HUES6 (cell line): ENCODE data around the gene SPAG6.

Source experiments
- H3K27ac ChIP-seq: 2 replicates; pipeline ENCODE4 v1.7.0; 2013; ENCODE audit warnings: low read depth, mild to moderate bottlenecking, low read length, inconsistent platforms
- H3K27me3 ChIP-seq: 2 replicates; pipeline ENCODE4 v1.6.1; 2013; ENCODE audit warnings: low read length; ENCODE audit not compliant: control insufficient read depth, insufficient read depth
- H3K36me3 ChIP-seq: 2 replicates; pipeline ENCODE4 v1.6.1; 2013; ENCODE audit warnings: low read length; ENCODE audit not compliant: control insufficient read depth, insufficient read depth
- H3K4me1 ChIP-seq: 2 replicates; pipeline ENCODE4 v1.6.1; 2013; ENCODE audit warnings: low read length; ENCODE audit not compliant: control insufficient read depth, insufficient read depth
- H3K4me3 ChIP-seq: 2 replicates; pipeline ENCODE4 v1.5.1; 2013; ENCODE audit warnings: low read depth, low read length
- H3K9ac ChIP-seq: one replicate; pipeline ENCODE4 v1.6.1; 2013; ENCODE audit warnings: mild to moderate bottlenecking, low read length
- H3K9me3 ChIP-seq: 2 replicates; pipeline ENCODE4 v1.6.1; 2013; ENCODE audit warnings: low read depth, low read length; ENCODE audit not compliant: control insufficient read depth, insufficient read depth

Gene SPAG6

DNA sequence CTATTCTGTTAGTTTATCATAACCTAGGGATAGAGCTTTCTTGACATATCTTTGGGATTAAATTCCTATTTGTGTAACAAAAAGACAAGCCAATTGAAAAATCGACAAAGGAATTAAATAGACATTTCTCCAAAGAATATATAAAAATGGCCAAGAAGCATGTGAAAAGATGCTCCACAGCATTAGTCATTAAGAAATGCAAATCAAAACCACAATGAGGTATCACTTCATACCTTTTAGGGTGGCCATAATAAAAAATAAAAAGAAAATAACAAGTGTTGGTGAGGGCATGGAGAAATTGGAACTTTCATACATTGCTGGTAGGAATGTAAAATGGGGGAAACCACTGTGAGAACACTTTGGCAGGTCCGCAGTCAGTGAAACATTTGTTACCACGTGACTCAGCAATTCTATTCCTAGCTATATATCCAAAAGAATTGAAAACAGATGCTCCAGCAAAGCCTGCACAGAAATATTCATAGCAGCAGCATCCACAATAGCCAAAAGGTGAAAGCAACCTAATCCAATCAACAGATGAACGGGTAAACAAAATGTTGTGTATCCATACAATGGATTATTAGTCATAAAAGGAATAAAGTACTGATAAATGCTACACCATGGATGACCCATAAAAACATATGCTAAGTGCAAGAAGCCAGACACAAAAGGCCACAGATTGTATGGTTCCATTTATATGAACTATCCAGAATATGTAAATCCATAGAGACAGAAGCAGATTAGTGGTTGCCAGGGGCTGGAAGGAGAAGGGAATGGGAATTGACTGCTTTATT, 20.5 kb downstream of the SPAG6 start:
- Histone ChIP-seq H3K4me3 (no peak overlapping the region), H3K4me1 (no peaks in the 10 kb centered on the region), H3K27me3 (no peaks in the 10 kb centered on the region), H3K9ac (no peak overlapping the region), H3K9me3 (no peaks in the 10 kb centered on the region), H3K36me3 (no peaks in the 10 kb centered on the region), H3K27ac (no peak overlapping the region)

DNA sequence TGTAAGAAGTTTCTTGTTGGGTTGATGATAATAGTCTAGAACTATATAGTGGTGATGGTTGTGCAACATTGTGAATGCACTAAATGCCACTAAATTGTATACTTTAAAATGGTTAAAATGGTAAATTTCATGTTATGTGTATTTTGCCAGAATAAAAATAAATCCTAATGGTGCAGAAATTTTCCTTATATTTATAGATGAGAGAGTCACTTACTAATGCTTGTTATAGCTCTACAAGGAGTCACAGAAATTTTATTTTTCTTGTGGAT, 21.1 kb downstream of the SPAG6 start:
- no peaks in the 10 kb centered on the region for H3K9me3 ChIP-seq

DNA sequence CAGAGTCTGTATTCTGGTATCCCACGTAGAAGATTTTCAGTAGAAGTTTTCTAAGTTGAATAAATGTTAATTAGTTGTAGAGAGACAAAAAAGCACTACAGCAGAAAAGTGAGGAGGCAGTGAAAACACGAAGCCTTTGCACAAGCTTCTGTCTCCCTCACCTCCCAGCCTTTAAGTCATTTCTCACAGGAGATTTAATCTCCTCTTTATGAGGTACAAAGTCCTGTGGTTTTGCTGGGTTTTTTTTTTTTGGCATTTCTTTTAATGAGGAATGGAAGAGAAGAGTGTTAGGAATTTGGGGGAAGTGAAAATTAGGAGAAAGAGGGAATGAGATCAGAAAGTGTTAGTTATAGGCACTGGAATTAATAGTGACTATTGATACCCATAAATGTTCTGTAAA, 21.5 kb downstream of the SPAG6 start:
- Histone ChIP-seq H3K9ac (no peak overlapping the region), H3K27ac (no peak overlapping the region), H3K4me1 (no peaks in the 10 kb centered on the region), H3K4me3 (no peak overlapping the region), H3K27me3 (no peaks in the 10 kb centered on the region), H3K9me3 (no peaks in the 10 kb centered on the region), H3K36me3 (no peaks in the 10 kb centered on the region)

More for the DNA sequence above, 21.1 kb downstream of the SPAG6 start:
- H3K27me3 ChIP-seq, result no peaks in the 10 kb centered on the region
- H3K4me3 ChIP-seq, result no peak overlapping the region
- H3K9ac ChIP-seq, result no peak overlapping the region
- no peak overlapping the region for H3K27ac ChIP-seq
- no peaks in the 10 kb centered on the region for H3K4me1 ChIP-seq
- H3K36me3 ChIP-seq, result no peaks in the 10 kb centered on the region

DNA sequence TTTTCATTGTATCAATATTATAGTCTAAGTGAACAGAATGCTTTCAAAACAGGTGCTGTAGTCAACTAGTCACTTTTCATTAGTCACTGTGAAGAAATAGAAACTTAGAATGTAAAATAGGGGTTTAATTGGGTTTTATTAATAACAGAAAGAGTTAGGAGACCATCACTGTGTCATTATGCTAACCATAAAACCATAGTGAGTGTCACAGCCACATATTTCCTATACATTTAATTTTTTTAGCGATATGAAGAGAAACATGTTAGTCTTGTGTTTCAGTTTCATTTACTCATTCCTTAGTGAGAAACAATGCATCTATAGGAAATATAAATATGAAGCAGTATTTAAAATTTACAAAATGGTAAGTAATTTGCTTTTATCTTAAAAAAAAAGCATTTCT, 22.2 kb downstream of the SPAG6 start:
- no peaks in the 10 kb centered on the region for H3K27me3 ChIP-seq
- H3K4me3 ChIP-seq, result no peak overlapping the region
- H3K27ac ChIP-seq, result no peak overlapping the region
- no peaks in the 10 kb centered on the region for H3K9me3 ChIP-seq
- no peak overlapping the region for H3K9ac ChIP-seq
- H3K4me1 ChIP-seq, result no peaks in the 10 kb centered on the region
- no peaks in the 10 kb centered on the region for H3K36me3 ChIP-seq

DNA sequence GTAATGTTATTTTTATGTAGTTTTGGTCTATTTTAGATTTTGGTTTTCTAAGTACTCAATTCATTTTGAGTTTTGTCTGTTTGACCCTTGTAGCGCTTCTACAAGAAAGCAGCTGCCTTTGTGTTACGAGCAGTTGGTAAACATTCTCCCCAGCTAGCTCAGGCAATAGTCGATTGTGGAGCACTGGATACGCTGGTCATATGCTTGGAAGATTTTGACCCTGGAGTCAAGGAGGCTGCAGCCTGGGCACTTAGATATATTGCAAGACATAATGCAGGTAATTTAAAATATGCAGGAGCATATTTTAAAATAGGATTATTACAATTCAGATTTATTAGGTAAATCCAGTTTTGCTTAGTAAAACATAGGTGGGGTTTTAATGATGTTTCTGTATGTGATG, 23.1 kb downstream of the SPAG6 start:
- Histone ChIP-seq H3K4me1 (no peaks in the 10 kb centered on the region), H3K9ac (no peak overlapping the region), H3K27ac (no peak overlapping the region), H3K9me3 (no peaks in the 10 kb centered on the region), H3K4me3 (no peak overlapping the region), H3K36me3 (no peaks in the 10 kb centered on the region), H3K27me3 (no peaks in the 10 kb centered on the region)

DNA sequence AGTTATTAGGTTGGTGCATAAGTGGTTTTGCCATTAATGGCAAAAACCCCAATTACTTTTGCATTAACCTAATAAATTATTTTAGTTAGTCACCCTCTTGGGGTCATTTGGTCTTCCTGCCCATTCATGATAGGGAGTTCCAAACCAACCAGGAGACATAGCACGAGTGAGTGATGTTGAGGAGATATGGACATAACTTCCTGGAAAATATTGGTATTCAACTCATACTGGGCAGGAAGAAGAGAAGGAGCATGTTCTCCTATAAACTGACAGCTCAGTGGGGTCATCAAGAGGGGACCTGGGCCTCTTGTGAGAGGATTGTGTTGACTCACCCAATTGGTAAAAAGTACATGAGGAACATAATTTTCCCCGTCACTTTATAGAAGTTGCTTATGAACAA, 23.7 kb downstream of the SPAG6 start:
- Histone ChIP-seq H3K27me3 (no peaks in the 10 kb centered on the region), H3K9ac (no peak overlapping the region), H3K27ac (no peak overlapping the region), H3K9me3 (no peaks in the 10 kb centered on the region), H3K36me3 (no peaks in the 10 kb centered on the region), H3K4me1 (no peaks in the 10 kb centered on the region), H3K4me3 (no peak overlapping the region)

DNA sequence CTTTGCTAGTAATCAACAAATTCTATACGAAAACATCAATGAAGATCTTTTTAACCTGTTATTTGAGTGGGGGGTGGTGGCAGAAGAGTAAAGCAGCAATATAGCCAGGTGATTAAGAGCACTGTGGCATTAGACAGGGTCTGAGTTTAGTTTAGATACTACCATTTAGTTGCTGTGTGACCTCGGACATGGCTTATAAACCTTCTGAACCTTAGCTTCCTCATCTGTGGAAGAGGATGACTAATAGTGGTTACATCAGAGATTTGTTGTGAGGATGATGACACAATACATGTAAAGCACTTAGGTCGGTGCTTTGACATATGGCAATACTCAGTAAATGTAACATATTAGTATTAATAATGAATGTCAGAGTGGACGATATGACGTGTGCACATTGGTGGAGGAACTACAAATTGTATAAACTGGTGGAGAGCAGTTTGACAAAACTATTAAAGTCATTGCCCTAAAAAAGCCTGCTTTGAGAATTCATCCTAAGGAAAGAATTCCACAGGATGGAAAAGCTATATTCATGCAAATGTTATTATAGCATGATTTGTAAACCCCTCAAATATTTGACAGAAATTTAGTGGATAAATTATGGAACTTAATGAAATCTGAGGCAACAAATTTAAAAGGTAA, 24.3 kb downstream of the SPAG6 start:
- Histone ChIP-seq H3K4me1 (no peaks in the 10 kb centered on the region), H3K36me3 (no peaks in the 10 kb centered on the region), H3K4me3 (no peak overlapping the region), H3K27ac (no peak overlapping the region), H3K27me3 (no peaks in the 10 kb centered on the region), H3K9ac (no peak overlapping the region), H3K9me3 (no peaks in the 10 kb centered on the region)

DNA sequence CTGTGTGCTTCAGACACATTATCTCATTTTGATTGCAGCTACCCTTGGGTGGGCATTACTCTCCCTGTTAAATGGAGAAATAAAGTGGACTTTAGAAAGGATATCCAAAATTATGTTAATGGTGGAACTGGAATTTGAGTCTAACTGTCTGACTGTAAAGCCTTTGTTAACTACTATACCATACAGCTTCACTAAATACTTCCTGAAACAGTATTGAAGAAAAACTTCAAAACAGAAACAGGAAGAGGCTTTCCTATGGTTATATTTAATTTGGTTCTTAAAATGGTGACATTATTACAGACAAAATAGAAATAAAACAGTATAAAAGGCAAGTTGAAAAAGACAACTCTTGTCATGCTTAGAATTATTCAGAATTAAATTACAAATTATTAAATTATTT, 25.0 kb downstream of the SPAG6 start:
- H3K4me1 ChIP-seq, result no peaks in the 10 kb centered on the region
- H3K27me3 ChIP-seq, result no peaks in the 10 kb centered on the region
- H3K9me3 ChIP-seq, result no peaks in the 10 kb centered on the region
- no peak overlapping the region for H3K27ac ChIP-seq
- no peak overlapping the region for H3K4me3 ChIP-seq
- no peaks in the 10 kb centered on the region for H3K36me3 ChIP-seq
- no peak overlapping the region for H3K9ac ChIP-seq

DNA sequence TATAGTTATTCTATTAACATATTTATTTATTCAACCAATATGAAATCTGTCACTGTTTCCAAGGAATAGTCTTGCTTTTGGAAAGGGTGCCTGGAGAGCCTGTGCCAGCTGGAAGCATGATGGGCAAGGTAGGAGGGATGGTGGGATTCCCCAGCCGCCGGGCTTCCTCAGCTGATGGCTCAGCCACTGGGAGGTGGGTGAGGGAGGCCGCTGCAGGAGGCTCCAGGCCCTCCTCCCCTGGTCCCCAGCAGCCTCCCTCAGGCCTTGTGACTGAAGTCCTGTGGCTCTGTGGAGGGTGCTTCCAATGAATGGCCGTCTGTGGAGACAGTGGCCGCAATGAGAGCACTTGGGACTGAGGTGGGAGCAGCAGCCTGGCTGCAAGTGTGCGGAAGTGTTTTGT, 27.0 kb downstream of the SPAG6 start:
- H3K9me3 ChIP-seq, result no peaks in the 10 kb centered on the region
- H3K36me3 ChIP-seq, result no peaks in the 10 kb centered on the region
- H3K27ac ChIP-seq, result no peak overlapping the region
- H3K4me3 ChIP-seq, result no peak overlapping the region
- no peaks in the 10 kb centered on the region for H3K27me3 ChIP-seq
- H3K4me1 ChIP-seq, result no peaks in the 10 kb centered on the region
- H3K9ac ChIP-seq, result no peak overlapping the region

DNA sequence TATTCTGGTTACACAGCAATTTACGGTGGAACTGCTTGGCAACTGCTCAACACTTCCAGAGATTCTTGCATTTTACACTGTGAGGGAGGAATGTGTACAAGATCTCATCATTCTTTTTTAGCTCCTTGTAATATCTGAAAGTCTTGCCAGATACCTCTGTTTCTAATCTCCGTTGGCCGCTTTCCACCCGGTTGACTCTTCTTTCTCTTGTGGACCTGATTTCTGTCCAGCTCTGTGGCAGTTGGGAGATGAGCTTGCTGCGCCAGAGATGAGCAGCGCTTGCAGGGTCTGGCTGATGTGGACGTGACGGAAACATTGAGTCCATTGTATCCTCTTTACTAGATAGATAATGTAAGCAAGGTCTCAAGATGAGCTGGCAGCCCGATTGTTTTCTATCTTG, 27.6 kb downstream of the SPAG6 start:
- Histone ChIP-seq H3K36me3 (no peaks in the 10 kb centered on the region), H3K27me3 (no peaks in the 10 kb centered on the region), H3K27ac (no peak overlapping the region)

DNA sequence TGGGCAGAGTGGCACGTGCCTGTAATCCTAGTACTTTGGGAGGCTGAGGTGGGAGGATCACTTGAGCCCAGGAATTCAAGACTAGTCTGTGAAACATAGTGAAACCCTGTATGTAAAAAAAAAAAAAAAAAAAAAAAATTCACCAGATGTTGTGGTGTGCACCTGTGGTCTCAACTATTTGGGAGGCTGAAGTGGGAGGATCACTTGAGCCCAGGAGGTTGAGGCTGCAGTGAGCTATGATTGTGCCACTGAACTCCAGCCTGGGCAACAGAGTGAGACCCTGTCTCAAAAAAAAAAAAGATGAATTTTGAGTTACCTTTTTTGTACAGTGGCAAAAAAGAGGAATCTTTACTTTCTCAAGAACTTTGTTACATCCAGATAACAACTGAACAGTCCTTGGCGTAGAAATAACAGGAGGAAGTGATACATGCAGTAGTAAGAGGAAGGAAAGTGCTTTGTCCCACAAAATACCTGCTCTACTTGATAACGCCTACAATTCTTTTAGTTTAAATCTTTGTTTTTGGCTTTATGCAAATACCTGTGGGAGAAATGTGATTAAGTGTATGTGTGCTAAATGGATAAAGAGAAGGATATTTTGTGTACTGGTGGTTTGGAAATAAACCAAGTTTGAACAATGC, 29.3 kb downstream of the SPAG6 start:
- Histone ChIP-seq H3K4me3 (no peak overlapping the region), H3K27me3 (no peaks in the 10 kb centered on the region), H3K27ac (no peak overlapping the region), H3K4me1 (no peaks in the 10 kb centered on the region), H3K36me3 (no peaks in the 10 kb centered on the region), H3K9ac (no peak overlapping the region), H3K9me3 (no peaks in the 10 kb centered on the region)

More for the DNA sequence above, 27.6 kb downstream of the SPAG6 start:
- Histone ChIP-seq H3K9ac (no peak overlapping the region), H3K4me3 (no peak overlapping the region), H3K4me1 (no peaks in the 10 kb centered on the region), H3K9me3 (no peaks in the 10 kb centered on the region)
